Psoas muscle (tissue), 8 donors: Measurements from ENCODE around the gene RAB39A. TPM values are rescaled to one million over a fixed set of nuclear protein-coding genes. Genes with fewer than 3 reads are reported as not detected.

ENCODE experiments used
- ATAC-seq, 4 donors: fragments of 200-7000 bp; cut with Tn5 transposase; one replicate each; pipeline ENCODE4 v1.9.1; 2020; ENCODE audit warnings: moderate library complexity in 3 of 4, mild to moderate bottlenecking in 2 of 4
- DNase-seq, 2 donors: peaks; one replicate each; pipeline ENCODE4 v3.0.0-alpha.2; 2020
- H3K27ac ChIP-seq: fragments of 200-600 bp; one replicate; pipeline ENCODE4 v1.8.0; 2022
- H3K27me3 ChIP-seq, 3 donors: fragments of 200-600 bp in 1 of 3; one replicate each; pipeline versions ENCODE4 v1.6.1 to v1.8.0; 2013 to 2022; ENCODE audit warnings: low read length in 2 of 3, mild to moderate bottlenecking in 2 of 3, moderate library complexity in 1 of 3; ENCODE audit not compliant: insufficient read depth in 3 of 3
- H3K36me3 ChIP-seq, 2 donors: fragments of 200-600 bp in 1 of 2; one replicate each; pipeline versions ENCODE4 v1.6.1 to v1.8.0; 2013 to 2022; ENCODE audit warnings: low read depth in 1 of 2, mild to moderate bottlenecking in 1 of 2, moderate library complexity in 1 of 2; ENCODE audit not compliant: insufficient read depth in 1 of 2
- H3K4me1 ChIP-seq: fragments of 200-600 bp; one replicate; pipeline ENCODE4 v1.8.0; 2022
- H3K4me3 ChIP-seq: fragments of 200-600 bp; one replicate; pipeline ENCODE4 v1.8.0; 2022; ENCODE audit warnings: mild to moderate bottlenecking
- H3K9me3 ChIP-seq: fragments of 200-600 bp; one replicate; pipeline ENCODE4 v1.8.0; 2022
- CTCF ChIP-seq: fragments of 200-600 bp; IDR thresholded peaks from one replicate; pipeline ENCODE4 v1.8.0; 2022; ENCODE audit warnings: antibody characterized with exemption
- WGBS, 3 donors: extraction: QIAGEN DNeasy Blood & Tissue Kit; methylation state at CpG; one replicate each; pipeline versions ENCODE4 v1.1.6 to v1.1.7; 2013; 5-methylcytosine and 5-hydroxymethylcytosine counted together
- intact Hi-C, 2 donors: fragments of 100-400 bp; cut with DNase I; formaldehyde crosslinking; loops; one replicate each; pipeline versions ENCODE4 v1.11.0 to v1.14.2; 2022
- polyA plus RNA-seq, 3 donors: library from polyadenylated mRNA; stranded (reverse); fragments of 200-250 nt; gene quantifications; one replicate each; pipeline ENCODE4 v1.2.3, GENCODE V29; 2013
- total RNA-seq, 4 donors: library from RNA; stranded (reverse); fragmentation: NEBNext Ultra II Directional in 2 of 4; extraction: Animal tissue kit (Norgen Biotek cat#: 25700) in 2 of 4; gene quantifications; one replicate each; pipeline versions ENCODE4 v1.2.1 to v1.2.4, GENCODE V29; 2021 to 2023
- donor health status: healthy with polysubstance abuse.
- donor health status: DM: no; HTN: no; CAD: no; lungs with moderate emphysema.
- donor health status: Bipolar disorder and iron deficiency.
- donor health status: healthy.
- donor health status: DM: yes; HTN: yes; CAD: no.
- donor health status: DM: no; HTN: no; CAD: no.
- donor health status: DM: no; HTN: no; CAD: no.
- donor health status: DM: yes; HTN: yes; CAD: no.

RAB39A gene
- total and polyA plus RNA-seq, 7 donors: 0.04 to 0.45 (median 0.23) TPM; not detected in 1

GRCh38 chr11:107996006-107996776 lies 67.9 kb downstream of the RAB39A start:
- Histone ChIP-seq H3K36me3 (no peaks in the 10 kb centered on the region), H3K4me1 (no peaks in the 10 kb centered on the region), H3K9me3 (no peaks in the 10 kb centered on the region), H3K4me3 (no peak overlapping the region), H3K27ac (no peak overlapping the region), H3K27me3 (peaks cover 0 to 2% (median 0%) of the 10 kb centered on the region in 3 donors)
- ATAC-seq (no peak), DNase-seq (no peak)
- 52% methylated on average over 5 of the region's 5 CpGs for WGBS, 3 donors
- intact Hi-C loops: no loop called here
- TF ChIP-seq CTCF: no peak

- ATAC-seq: no peak
- 96 to 98% (median 97%) methylated on average over 6 of the region's 6 CpGs for WGBS, 3 donors
- intact Hi-C loops: no loop called here
These were observed 70.5 kb downstream of the RAB39A start for GRCh38 chr11:107998761-107999160.

GRCh38 chr11:107999759-108000455 lies 71.7 kb downstream of the RAB39A start:
- Histone ChIP-seq H3K27ac (no peak overlapping the region), H3K27me3 (peaks cover 0 to 2% (median 0%) of the 10 kb centered on the region in 3 donors), H3K9me3 (no peaks in the 10 kb centered on the region), H3K36me3 (no peaks in the 10 kb centered on the region), H3K4me3 (no peak overlapping the region), H3K4me1 (no peaks in the 10 kb centered on the region)
- DNase-seq (no peak), ATAC-seq (peak; percentile 72 to 93 (median 85))
- intact Hi-C loops: loop anchor here in 1 of 2 donors (10.0 kb wide), 1 partner anchor 225 kb away; the partner anchor contains the start of genes ATM and NPAT
- TF ChIP-seq CTCF: peak; percentile 53
- WGBS, 3 donors: 29 to 37% (median 31%) methylated on average over 6 of the region's 6 CpGs

More at GRCh38 chr11:107998761-107999160, 70.5 kb downstream of the RAB39A start:
- DNase-seq: no peak
- Histone ChIP-seq H3K4me1 (no peaks in the 10 kb centered on the region), H3K36me3 (no peaks in the 10 kb centered on the region), H3K27me3 (peaks cover 0 to 2% (median 0%) of the 10 kb centered on the region in 3 donors), H3K4me3 (no peak overlapping the region), H3K9me3 (no peaks in the 10 kb centered on the region), H3K27ac (no peak overlapping the region)
- no peak for TF ChIP-seq CTCF

- no peak overlapping the region for H3K27ac ChIP-seq
- intact Hi-C loops: loop anchor here in 1 of 2 donors (10.0 kb wide), 1 partner anchor 222 kb away; the partner anchor contains the start of genes ATM and NPAT
- no peak overlapping the region for H3K4me3 ChIP-seq
- no peaks in the 10 kb centered on the region for H3K9me3 ChIP-seq
- no peaks in the 10 kb centered on the region for H3K36me3 ChIP-seq
- peaks cover 0 to 2% (median 0%) of the 10 kb centered on the region in 3 donors for H3K27me3 ChIP-seq
- TF ChIP-seq CTCF: no peak
- DNase-seq (no peak), ATAC-seq (no peak)
- WGBS, 3 donors: 88 to 91% (median 90%) methylated on average over 3 of the region's 3 CpGs
- no peaks in the 10 kb centered on the region for H3K4me1 ChIP-seq
These were observed 74.2 kb downstream of the RAB39A start for GRCh38 chr11:108002476-108002875.
